Nephron (organoid): Measurements from ENCODE around the gene MACROD2.

Experiments used
- H3K27ac Mint-ChIP-seq, 3 experiments: 2 replicates each; pipeline ENCODE4 v1.8.0; 2020; ENCODE audit warnings: mixed read lengths in 3 of 3, mild to moderate bottlenecking in 2 of 3, moderate library complexity in 1 of 3
- H3K27me3 Mint-ChIP-seq: 2 replicates; pipeline ENCODE4 v1.8.0; 2021; ENCODE audit warnings: low read depth, mild to moderate bottlenecking, moderate library complexity, mixed read lengths
- H3K36me3 Mint-ChIP-seq: 2 replicates; pipeline ENCODE4 v1.8.0; 2020; ENCODE audit warnings: low read depth, mixed read lengths
- H3K4me1 Mint-ChIP-seq: 2 replicates; pipeline ENCODE4 v1.8.0; 2020; ENCODE audit warnings: mixed read lengths
- H3K4me3 Mint-ChIP-seq, 3 experiments: 2 replicates each; pipeline ENCODE4 v1.8.0; 2020; ENCODE audit warnings: mild to moderate bottlenecking in 3 of 3, mixed read lengths in 3 of 3, moderate library complexity in 2 of 3
- H3K9me3 Mint-ChIP-seq: 2 replicates; pipeline ENCODE4 v1.8.0; 2020; ENCODE audit warnings: mixed read lengths
- CTCF ChIP-seq, 3 experiments: fragments of 200-600 bp; sonication (generic); IDR thresholded peaks; one replicate each; pipeline ENCODE4 v1.5.0; 2021; ENCODE audit warnings: antibody characterized with exemption in 3 of 3; ENCODE audit not compliant: unreplicated experiment in 3 of 3

MACROD2 gene

DNA sequence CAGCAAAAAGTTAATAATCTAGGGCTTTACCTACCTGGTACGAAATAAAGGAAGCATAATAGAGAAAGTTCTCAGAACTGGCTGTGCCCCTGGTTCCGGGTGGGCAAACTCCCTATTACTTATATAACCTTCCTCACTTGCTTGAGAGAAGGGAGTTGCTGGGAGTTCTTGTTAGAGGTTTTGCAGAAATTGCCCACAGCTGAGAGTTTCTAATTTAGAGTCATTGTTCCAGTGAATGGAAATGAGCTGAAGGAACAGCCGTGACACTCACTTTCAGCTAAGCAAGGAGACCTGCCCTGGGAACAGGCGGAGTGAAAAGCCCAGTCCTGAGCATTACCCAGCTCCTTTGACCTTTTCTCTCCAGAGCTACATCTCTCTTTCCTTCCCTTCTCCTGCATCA, 936.7 kb downstream of the MACROD2 start:
- Mint-ChIP-seq H3K36me3 (peaks cover 5% of the 10 kb centered on the region), H3K27ac (peak overlapping the region; percentile 51 to 65 (median 51)), H3K9me3 (peaks cover 5% of the 10 kb centered on the region), H3K27me3 (no peaks in the 10 kb centered on the region), H3K4me1 (no peaks in the 10 kb centered on the region), H3K4me3 (no peak overlapping the region)
- no peak for TF ChIP-seq CTCF (IDR thresholded peaks at IDR 0.05; ENCODE audit: unreplicated experiment in 3 of 3)

DNA sequence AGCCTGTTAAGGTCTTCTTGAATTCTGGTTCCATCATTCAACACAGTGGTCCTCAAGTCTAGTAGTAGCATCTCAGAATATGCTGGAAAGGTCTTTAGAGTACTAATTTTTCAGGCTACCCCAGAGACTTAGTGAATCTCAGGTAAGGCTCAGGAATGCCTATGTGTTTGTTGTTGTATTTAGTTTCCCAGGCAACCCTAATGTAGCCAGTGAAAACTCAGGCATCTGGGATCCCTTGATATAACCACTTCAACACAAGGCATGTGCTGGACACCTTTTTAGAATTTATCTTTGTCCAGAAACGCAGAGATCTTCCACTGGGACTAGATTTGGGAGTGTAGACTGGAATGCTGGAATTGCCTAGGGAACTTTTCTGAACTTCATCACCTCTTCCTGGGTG, 940.0 kb downstream of the MACROD2 start:
- H3K27me3 Mint-ChIP-seq: no peaks in the 10 kb centered on the region
- TF ChIP-seq CTCF (IDR thresholded peaks at IDR 0.05; ENCODE audit: unreplicated experiment in 3 of 3): no peak

DNA sequence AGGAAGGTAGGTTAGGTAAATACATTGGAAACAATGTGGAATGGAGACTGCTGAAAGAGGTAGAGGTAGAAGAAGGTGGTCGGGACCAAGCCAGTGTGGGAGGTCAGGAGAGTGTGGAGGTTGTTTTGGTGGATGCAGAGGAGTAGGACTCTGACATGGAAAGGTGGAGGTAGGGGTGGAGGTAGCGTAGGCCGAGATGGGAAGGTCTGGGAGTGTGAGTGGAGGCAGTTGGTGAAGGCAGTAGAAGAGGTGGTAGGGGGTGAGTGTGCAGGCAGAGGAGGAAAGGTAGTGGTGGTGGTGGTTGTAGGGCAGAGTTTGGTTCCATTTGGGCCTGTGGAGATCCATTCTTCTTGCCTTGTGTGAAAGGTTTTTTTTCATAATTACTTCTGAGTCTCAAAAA, 941.7 kb downstream of the MACROD2 start:
- Mint-ChIP-seq H3K27ac (no peak overlapping the region), H3K4me3 (no peak overlapping the region), H3K36me3 (peaks cover 17% of the 10 kb centered on the region), H3K9me3 (peaks cover 37% of the 10 kb centered on the region), H3K4me1 (no peaks in the 10 kb centered on the region), H3K27me3 (no peaks in the 10 kb centered on the region)
- no peak for TF ChIP-seq CTCF (IDR thresholded peaks at IDR 0.05; ENCODE audit: unreplicated experiment in 3 of 3)

More for the DNA sequence above, 940.0 kb downstream of the MACROD2 start:
- peaks cover 7% of the 10 kb centered on the region for H3K36me3 Mint-ChIP-seq
- H3K4me3 Mint-ChIP-seq: no peak overlapping the region
- peaks cover 20% of the 10 kb centered on the region for H3K9me3 Mint-ChIP-seq
- no peaks in the 10 kb centered on the region for H3K4me1 Mint-ChIP-seq
- peak overlapping the region in 1 of 3 experiments; percentile 66 for H3K27ac Mint-ChIP-seq

DNA sequence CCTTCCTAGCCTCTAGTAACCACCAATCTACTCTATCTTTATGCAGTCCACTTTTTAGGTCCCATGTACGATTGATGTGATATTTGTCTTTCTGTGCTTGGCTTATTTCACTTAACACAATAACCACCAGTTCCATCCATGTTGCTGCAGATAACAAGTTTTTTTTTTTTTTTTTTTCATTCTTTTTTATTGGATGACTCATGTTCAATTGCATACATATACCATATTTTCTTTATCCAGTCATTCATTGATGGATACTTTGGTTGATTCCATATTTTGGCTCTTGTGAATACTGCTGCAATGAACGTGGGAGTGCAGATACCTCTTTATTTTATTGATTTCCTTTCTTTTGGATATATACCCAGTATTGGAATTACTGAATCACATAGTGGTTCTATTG, 942.5 kb downstream of the MACROD2 start:
- Mint-ChIP-seq H3K9me3 (peaks cover 40% of the 10 kb centered on the region), H3K4me1 (peaks cover 5% of the 10 kb centered on the region), H3K36me3 (peaks cover 17% of the 10 kb centered on the region), H3K27ac (no peak overlapping the region), H3K4me3 (no peak overlapping the region), H3K27me3 (no peaks in the 10 kb centered on the region)
- TF ChIP-seq CTCF (IDR thresholded peaks at IDR 0.05; ENCODE audit: unreplicated experiment in 3 of 3): no peak

- Mint-ChIP-seq H3K9me3 (no peaks in the 10 kb centered on the region), H3K4me1 (peaks cover 25% of the 10 kb centered on the region), H3K36me3 (no peaks in the 10 kb centered on the region), H3K27me3 (peaks cover 9% of the 10 kb centered on the region), H3K4me3 (no peak overlapping the region), H3K27ac (no peak overlapping the region)
- TF ChIP-seq CTCF (IDR thresholded peaks at IDR 0.05; ENCODE audit: unreplicated experiment in 3 of 3): no peak
These were observed 952.2 kb downstream of the MACROD2 start for GRCh38 chr20:14947536-14947935.

GRCh38 chr20:14947946-14948345, 952.6 kb downstream of the MACROD2 start:
- Mint-ChIP-seq H3K9me3 (no peaks in the 10 kb centered on the region), H3K4me1 (peaks cover 25% of the 10 kb centered on the region), H3K27me3 (peaks cover 9% of the 10 kb centered on the region), H3K27ac (no peak overlapping the region), H3K36me3 (no peaks in the 10 kb centered on the region), H3K4me3 (no peak overlapping the region)
- TF ChIP-seq CTCF (IDR thresholded peaks at IDR 0.05; ENCODE audit: unreplicated experiment in 3 of 3): no peak
